ENCODE data around the gene DOK5. TPM values are rescaled to one million over a fixed set of nuclear protein-coding genes. Genes with fewer than 3 reads are reported as not detected.

Gene DOK5
- total RNA-seq, 1 donor from 2014 or later = not detected

DNA sequence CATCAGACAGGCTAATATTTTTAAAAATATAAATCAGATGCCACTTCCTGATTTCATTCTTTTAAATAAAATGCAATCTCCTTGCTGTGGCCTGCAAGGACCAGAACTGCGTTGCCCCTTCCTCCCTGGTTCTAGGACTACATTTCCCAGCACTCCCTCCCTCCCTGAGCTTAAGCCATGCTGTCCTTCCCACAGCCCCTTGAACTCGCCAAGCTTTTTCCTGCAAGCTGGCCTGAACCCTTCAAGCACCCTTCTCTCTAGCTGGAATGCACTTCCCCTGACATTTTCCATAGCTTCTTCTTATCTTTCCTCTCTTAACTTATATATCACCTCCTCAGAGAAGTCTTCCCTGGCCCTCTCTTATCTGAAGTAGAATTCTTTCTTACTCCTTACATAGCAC is 6.1 kb upstream of the DOK5 start:
- intact Hi-C loops (cut with micrococcal nuclease) = no loop called here
- DNase-seq (no peak), ATAC-seq (ENCODE audit: low read depth) (no peak)
- POLR2A ChIA-PET = no interaction called here
- CTCF ChIA-PET = no interaction called here
- Mint-ChIP-seq H3K36me3 (ENCODE audit: low read depth) (no peaks in the 10 kb centered on the region), H3K27ac (no peak overlapping the region), H3K9me3 (peaks cover 2% of the 10 kb centered on the region), H3K4me3 (no peak overlapping the region), H3K4me1 (no peaks in the 10 kb centered on the region), H3K27me3 (peaks cover 9% of the 10 kb centered on the region)
- TF ChIP-seq, protein P1, sequence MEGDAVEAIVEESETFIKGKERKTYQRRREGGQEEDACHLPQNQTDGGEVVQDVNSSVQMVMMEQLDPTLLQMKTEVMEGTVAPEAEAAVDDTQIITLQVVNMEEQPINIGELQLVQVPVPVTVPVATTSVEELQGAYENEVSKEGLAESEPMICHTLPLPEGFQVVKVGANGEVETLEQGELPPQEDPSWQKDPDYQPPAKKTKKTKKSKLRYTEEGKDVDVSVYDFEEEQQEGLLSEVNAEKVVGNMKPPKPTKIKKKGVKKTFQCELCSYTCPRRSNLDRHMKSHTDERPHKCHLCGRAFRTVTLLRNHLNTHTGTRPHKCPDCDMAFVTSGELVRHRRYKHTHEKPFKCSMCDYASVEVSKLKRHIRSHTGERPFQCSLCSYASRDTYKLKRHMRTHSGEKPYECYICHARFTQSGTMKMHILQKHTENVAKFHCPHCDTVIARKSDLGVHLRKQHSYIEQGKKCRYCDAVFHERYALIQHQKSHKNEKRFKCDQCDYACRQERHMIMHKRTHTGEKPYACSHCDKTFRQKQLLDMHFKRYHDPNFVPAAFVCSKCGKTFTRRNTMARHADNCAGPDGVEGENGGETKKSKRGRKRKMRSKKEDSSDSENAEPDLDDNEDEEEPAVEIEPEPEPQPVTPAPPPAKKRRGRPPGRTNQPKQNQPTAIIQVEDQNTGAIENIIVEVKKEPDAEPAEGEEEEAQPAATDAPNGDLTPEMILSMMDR (IDR thresholded peaks at IDR 0.05) = no peak

DNA sequence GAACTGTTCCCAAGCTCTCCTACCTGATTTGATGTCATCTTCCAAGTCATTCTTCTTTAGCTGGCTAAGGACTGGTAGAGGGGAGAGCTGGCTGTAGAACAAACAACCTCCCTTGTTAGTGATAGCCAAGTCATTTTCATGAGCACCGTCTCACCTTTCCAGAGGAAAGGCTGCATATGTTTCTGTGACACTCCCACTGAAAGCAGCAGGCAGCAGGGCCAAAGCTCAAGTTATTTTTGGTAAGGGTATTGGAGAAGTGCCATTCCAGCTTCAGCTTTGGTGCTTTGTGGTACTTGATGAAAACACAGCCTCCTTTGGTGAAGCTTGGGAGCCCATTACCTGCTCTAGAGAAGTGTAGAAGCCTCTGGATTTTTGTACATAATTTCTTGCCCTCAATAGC is 5.4 kb upstream of the DOK5 start:
- Mint-ChIP-seq H3K27ac (no peak overlapping the region), H3K27me3 (peaks cover 15% of the 10 kb centered on the region), H3K9me3 (peaks cover 2% of the 10 kb centered on the region), H3K36me3 (ENCODE audit: low read depth) (no peaks in the 10 kb centered on the region), H3K4me1 (no peaks in the 10 kb centered on the region), H3K4me3 (no peak overlapping the region)
- CTCF ChIA-PET = no interaction called here
- ATAC-seq (ENCODE audit: low read depth) (no peak), DNase-seq (no peak)
- POLR2A ChIA-PET = no interaction called here
- TF ChIP-seq, protein P1 (IDR thresholded peaks at IDR 0.05) = no peak
- intact Hi-C loops (cut with micrococcal nuclease) = no loop called here

DNA sequence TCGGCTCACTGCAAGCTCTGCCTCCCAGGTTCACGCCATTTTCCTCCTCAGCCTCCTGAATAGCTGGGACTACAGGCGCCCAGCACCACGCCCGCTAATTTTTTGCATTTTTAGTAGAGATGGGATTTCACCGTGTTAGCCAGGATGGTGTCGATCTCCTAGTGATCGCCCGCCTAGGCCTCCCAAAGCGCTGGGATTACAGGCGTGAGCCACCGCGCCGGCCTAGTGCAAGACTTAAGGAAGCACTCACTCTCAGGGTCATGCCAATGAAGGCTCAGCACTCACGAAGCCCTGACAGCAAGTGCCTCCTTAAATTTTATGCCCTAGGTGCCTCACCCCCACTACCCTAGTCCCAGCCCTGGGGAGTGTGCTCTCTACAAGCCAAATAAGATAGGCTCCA is 4.7 kb upstream of the DOK5 start:
- DNase-seq (no peak), ATAC-seq (ENCODE audit: low read depth) (no peak)
- Mint-ChIP-seq H3K4me3 (no peak overlapping the region), H3K27ac (no peak overlapping the region), H3K9me3 (peaks cover 2% of the 10 kb centered on the region), H3K36me3 (ENCODE audit: low read depth) (no peaks in the 10 kb centered on the region), H3K4me1 (no peaks in the 10 kb centered on the region), H3K27me3 (peaks cover 17% of the 10 kb centered on the region)
- intact Hi-C loops (cut with micrococcal nuclease) = no loop called here
- ChIA-PET POLR2A (no interaction called here), CTCF (no interaction called here)
- TF ChIP-seq, protein P1 (IDR thresholded peaks at IDR 0.05) = no peak

DNA sequence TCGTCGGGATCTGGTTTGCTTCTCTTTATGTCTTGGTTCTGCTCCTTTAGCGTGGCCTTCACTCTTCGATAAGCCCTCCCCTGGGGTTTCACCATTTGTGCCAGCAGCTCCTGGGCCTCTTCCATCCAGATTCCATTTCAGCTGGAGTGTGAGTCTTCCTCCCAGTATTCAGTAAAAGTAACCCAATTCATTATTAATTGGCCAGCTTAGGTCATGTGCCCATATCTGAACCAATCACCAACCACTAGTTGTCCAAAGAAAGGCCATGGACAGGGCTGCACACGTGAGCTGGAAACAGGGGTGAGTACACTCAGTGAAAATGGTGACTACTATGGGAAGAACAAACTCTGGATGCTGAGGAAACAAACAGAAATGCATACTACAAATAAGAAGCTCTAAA is 2.8 kb upstream of the DOK5 start:
- ChIA-PET CTCF (no interaction called here), POLR2A (no interaction called here)
- H3K4me3 Mint-ChIP-seq = no peak overlapping the region
- intact Hi-C loops (cut with micrococcal nuclease) = no loop called here
- TF ChIP-seq, protein P1 (IDR thresholded peaks at IDR 0.05) = no peak
- H3K27ac Mint-ChIP-seq = no peak overlapping the region
- peaks cover 36% of the 10 kb centered on the region for H3K27me3 Mint-ChIP-seq
- H3K36me3 Mint-ChIP-seq (ENCODE audit: low read depth) = no peaks in the 10 kb centered on the region
- peaks cover 2% of the 10 kb centered on the region for H3K9me3 Mint-ChIP-seq
- ATAC-seq (ENCODE audit: low read depth) = no peak
- no peaks in the 10 kb centered on the region for H3K4me1 Mint-ChIP-seq
- no peak for DNase-seq

DNA sequence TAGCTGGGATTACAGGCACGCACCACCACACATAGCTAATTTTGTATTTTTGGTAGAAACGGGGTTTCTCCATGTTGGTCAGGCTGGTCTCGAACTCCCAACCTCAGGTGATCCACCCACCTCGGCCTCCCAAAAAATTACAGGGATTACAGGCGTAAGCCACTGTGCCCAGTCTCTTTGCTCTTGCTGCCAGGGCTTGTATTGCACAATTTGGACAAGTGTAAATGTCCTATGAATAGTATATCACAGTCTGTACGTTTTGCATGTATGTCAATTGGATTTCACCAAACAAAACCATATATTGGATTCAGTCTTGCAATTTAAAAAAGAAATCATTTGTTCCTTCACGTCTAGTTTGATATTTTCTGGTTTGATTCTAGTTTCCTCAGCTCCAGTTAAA is 2.1 kb upstream of the DOK5 start:
- peaks cover 38% of the 10 kb centered on the region for H3K27me3 Mint-ChIP-seq
- peaks cover 2% of the 10 kb centered on the region for H3K9me3 Mint-ChIP-seq
- no peaks in the 10 kb centered on the region for H3K36me3 Mint-ChIP-seq (ENCODE audit: low read depth)
- TF ChIP-seq, protein P1 (IDR thresholded peaks at IDR 0.05) = no peak
- POLR2A ChIA-PET = no interaction called here
- no peak for ATAC-seq (ENCODE audit: low read depth)
- H3K27ac Mint-ChIP-seq = no peak overlapping the region
- no peaks in the 10 kb centered on the region for H3K4me1 Mint-ChIP-seq
- intact Hi-C loops (cut with micrococcal nuclease) = no loop called here
- CTCF ChIA-PET = no interaction called here
- no peak for DNase-seq
- H3K4me3 Mint-ChIP-seq = no peak overlapping the region

All from activated B cell treated with CpG ODN at 0.5 μM for 24 hours (primary cell).